ENCODE measurements around the gene NOS2. TPM values are rescaled to one million over a fixed set of nuclear protein-coding genes. Genes with fewer than 3 reads are reported as not detected.
"Not testable (repeated sequence)": the region's sequence is repeated elsewhere in the genome, so short reads cannot be mapped to it uniquely, and the experiment has no call there.

The NOS2 gene
- not detected in 2 replicates for total RNA-seq (2014; rRNA removed; shearing (Covaris generic))

- DNase-seq (ENCODE audit: low read depth), result no peak
These were observed at the start of gene NOS2 for GRCh38 chr17:27800522-27800921. Gene NOS2, minus strand, starts transcription at chr17:27800529. Its CDS starts 1,720 bp downstream, at chr17:27798809.

DNA sequence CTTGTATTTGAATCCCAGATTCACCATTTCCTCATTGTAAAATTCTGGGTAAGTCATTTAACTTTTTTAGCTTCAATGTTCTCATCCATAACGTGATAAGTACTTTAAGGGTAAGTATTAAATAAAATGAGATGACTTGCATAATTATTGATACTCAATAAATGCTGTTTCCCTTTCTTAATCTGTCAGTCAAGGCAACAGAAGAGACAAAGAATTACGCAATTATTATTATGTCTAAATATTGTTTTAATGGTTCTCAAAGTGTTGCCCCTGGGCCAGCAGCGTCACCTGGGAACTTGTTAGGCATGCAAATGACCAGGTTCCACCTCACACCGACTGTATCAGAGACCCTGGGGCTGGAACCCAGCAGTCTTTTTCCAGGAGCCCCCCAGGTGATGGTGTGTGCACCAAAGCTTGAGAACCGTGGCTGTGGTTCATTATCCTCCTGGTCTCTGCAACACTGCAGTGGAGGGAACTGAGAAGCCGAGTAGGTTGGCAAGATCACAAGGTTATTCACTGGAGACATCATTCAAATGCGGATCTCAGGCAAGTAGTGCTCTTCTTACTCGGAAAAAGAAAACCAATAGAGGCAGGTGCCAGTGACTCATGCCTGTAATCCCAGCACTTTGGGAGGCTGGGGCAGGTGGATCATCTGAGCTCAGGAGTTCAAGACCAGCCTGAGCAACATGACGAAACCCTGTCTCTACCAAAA lies 49.3 kb upstream of the NOS2 start:
- DNase-seq (ENCODE audit: low read depth), result no peak

GRCh38 chr17:27848931-27849330 lies 48.6 kb upstream of the NOS2 start:
- DNase-seq (ENCODE audit: low read depth), result no peak

- DNase-seq (ENCODE audit: low read depth), result not testable (repeated sequence)
These were observed 46.5 kb upstream of the NOS2 start for GRCh38 chr17:27846808-27847307.

DNA sequence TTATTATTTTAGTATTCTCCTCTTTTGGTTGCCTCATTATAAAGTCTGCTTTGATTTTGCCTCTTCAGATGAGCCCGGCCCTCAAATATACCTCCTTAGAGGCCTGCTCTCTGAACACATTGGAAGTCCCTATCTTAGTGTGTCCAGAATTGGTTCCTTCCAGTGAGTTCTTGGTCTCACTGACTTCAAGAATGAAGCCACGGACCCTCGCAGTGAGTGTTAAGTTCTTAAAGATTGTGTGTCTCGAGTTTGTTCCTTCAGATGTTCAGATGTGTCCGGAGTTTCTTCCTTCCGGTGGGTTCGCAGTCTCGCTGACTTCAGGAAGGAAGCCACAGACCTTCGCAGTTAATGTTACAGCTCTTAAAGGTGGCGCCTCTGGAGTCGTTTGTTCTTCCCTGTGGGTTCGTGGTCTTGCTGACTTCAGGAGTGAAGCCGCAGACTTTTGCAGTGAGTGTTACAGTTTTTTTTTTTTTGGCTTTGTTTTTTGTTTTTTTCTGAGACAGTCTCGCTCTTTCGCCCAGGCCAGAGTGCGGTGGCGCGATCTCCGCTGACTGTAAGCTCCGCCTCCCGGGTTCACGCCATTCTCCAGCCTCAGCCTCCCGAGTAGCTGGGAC lies 45.8 kb upstream of the NOS2 start:
- no peak for DNase-seq (ENCODE audit: low read depth)

GRCh38 chr17:27845264-27846041 lies 45.1 kb upstream of the NOS2 start:
- DNase-seq (ENCODE audit: low read depth), result no peak

DNA sequence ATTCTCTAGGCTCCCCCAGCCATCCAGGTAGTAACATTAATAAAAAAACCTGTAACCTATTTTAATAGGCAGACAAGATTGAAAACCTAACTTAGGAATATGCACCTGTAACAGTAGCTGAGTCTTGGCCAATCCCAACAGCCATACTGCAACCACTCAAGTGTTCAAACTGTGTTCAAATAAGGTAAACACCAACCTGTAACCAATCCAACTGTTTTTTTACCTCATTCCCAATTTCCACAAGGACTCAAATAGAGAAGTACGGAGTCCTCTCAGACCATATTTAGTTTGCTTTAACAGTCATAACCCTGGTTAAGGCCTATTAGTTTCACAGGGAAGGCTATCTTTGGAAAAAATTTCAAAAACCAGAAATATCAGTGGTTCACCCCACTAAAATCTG lies 40.4 kb upstream of the NOS2 start:
- DNase-seq (ENCODE audit: low read depth), result no peak

DNA sequence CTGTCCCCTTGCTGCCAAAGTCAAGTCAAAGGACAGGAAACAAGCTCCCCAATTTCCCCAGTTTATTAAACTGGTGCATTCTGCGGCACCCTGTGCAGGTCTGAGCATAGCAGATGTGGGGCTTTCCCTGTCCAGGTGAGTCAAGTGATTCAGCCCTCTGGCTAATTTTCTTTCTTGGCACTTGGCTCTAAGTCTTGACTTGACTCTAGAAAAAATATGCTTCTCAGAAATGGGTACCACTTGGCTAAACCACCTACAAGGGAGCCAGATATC lies 40.0 kb upstream of the NOS2 start:
- not testable (repeated sequence) for DNase-seq (ENCODE audit: low read depth)

GRCh38 chr17:27839571-27840405 lies 39.5 kb upstream of the NOS2 start:
- DNase-seq (ENCODE audit: low read depth), result not testable (repeated sequence)

- DNase-seq (ENCODE audit: low read depth), result not testable (repeated sequence)
These were observed 38.3 kb upstream of the NOS2 start for GRCh38 chr17:27838607-27839006.

DNA sequence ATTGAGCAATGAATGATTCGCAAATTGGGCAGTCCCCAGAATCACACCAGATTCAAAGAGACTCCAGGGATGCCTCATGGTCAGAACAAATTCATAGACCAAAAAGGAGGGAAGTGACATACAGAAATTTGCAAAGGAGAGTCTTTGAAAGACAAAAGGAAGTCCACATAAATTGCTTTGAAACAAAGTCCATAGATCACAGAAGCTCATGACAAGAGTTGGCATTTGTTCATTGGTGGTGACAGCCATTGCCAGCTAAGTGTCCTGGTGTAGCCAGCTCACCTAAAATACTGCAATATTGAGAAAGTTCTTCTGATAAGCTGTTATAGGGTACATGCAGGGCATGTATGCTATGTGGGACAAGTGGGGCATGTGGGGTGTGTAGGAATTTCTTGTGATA lies 37.4 kb upstream of the NOS2 start:
- DNase-seq (ENCODE audit: low read depth), result not testable (repeated sequence)

DNA sequence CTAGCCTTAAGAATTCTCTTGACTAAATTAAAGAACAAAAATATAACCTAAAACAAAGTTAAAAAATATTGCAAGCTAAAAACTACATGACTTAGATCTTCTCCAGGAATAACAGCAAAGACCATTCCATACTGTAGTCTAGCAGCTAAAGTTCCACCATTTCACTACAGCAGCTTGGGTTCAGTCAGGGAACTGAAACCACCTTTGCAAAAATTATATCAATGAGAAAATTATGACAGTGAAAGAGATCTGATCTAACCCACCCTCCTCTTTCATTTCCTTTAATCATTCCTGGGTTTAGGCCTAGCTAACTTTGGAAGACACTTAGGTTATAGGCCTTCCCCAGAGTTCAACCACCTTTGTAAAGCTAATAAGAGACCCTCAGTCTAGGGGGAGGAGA lies 36.3 kb upstream of the NOS2 start:
- DNase-seq (ENCODE audit: low read depth), result no peak

GRCh38 chr17:27834571-27834970 lies 34.2 kb upstream of the NOS2 start:
- DNase-seq (ENCODE audit: low read depth), result no peak

DNA sequence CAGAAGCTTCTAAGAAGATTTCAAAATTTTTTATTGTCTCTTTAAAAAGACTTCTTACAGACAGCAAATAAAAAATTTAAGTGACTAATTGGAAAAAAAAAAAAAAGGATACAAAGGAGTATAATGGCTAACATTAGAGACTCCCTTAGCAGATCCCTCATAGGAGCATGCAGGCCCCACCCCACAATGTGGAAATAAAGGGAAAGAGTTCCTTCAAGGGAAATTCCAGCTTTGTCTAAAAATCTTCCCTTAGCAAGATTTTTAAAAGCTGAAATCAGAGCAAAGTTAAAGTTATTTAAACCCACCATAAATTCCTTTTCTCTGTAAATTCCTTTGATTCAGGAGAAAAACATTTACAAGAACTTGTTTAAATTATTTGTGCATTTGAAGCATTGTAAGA lies 32.5 kb upstream of the NOS2 start:
- no peak for DNase-seq (ENCODE audit: low read depth)

GRCh38 chr17:27829888-27830287 lies 29.6 kb upstream of the NOS2 start:
- not testable (repeated sequence) for DNase-seq (ENCODE audit: low read depth)

GRCh38 chr17:27829143-27829711 lies 28.9 kb upstream of the NOS2 start:
- DNase-seq (ENCODE audit: low read depth), result not testable (repeated sequence)

GRCh38 chr17:27825459-27825858 lies 25.1 kb upstream of the NOS2 start:
- DNase-seq (ENCODE audit: low read depth), result no peak

- no peak for DNase-seq (ENCODE audit: low read depth)
These were observed 24.4 kb upstream of the NOS2 start for GRCh38 chr17:27824745-27825144.

GRCh38 chr17:27824176-27824715 lies 23.9 kb upstream of the NOS2 start:
- no peak for DNase-seq (ENCODE audit: low read depth)

DNA sequence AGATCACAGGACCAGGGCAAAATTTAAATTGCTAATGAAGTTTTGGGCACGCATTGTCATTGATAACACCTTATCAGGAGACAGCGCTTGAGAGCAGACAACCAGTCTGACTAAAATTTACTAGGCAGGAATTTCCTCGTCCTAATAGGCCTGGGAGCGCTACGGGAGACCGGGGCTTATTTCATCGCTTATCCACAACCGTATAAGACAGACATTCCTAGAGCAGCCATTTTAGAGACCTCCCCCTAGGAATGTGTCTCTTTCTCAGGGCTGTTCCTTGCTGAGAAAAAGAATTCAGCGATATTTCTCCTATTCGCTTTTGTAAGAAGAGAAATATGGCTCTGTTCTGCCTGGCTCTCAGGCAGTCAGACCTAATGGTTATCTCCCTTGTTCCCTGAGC lies 21.8 kb upstream of the NOS2 start:
- DNase-seq (ENCODE audit: low read depth), result not testable (repeated sequence)

GRCh38 chr17:27821318-27821717 lies 21.0 kb upstream of the NOS2 start:
- no peak for DNase-seq (ENCODE audit: low read depth)
